ENCODE results near the gene TMEM144.

Gene TMEM144

GRCh38 chr4:158234671-158235070 is 24.4 kb downstream of the TMEM144 start:
- no peaks in the 10 kb centered on the region for H3K27me3 Mint-ChIP-seq
- H3K27ac Mint-ChIP-seq, result no peak overlapping the region
- H3K4me1 Mint-ChIP-seq (ENCODE audit: low read depth), result peaks cover 16% of the 10 kb centered on the region
- H3K36me3 Mint-ChIP-seq (ENCODE audit: low read depth), result peaks cover 72% of the 10 kb centered on the region
- intact Hi-C loops (cut with micrococcal nuclease), result no loop called here
- no peaks in the 10 kb centered on the region for H3K9me3 Mint-ChIP-seq
- no peak overlapping the region for H3K4me3 Mint-ChIP-seq

GRCh38 chr4:158236304-158237030 is 26.2 kb downstream of the TMEM144 start:
- Mint-ChIP-seq H3K27me3 (no peaks in the 10 kb centered on the region), H3K4me3 (no peak overlapping the region), H3K9me3 (no peaks in the 10 kb centered on the region), H3K36me3 (ENCODE audit: low read depth) (peaks cover 77% of the 10 kb centered on the region), H3K27ac (no peak overlapping the region), H3K4me1 (ENCODE audit: low read depth) (peaks cover 9% of the 10 kb centered on the region)
- intact Hi-C loops (cut with micrococcal nuclease), result no loop called here

GRCh38 chr4:158238575-158238974 is 28.3 kb downstream of the TMEM144 start:
- H3K4me3 Mint-ChIP-seq, result no peak overlapping the region
- H3K36me3 Mint-ChIP-seq (ENCODE audit: low read depth), result peaks cover 81% of the 10 kb centered on the region
- peaks cover 6% of the 10 kb centered on the region for H3K4me1 Mint-ChIP-seq (ENCODE audit: low read depth)
- no peak overlapping the region for H3K27ac Mint-ChIP-seq
- no peaks in the 10 kb centered on the region for H3K27me3 Mint-ChIP-seq
- intact Hi-C loops (cut with micrococcal nuclease), result no loop called here
- H3K9me3 Mint-ChIP-seq, result no peaks in the 10 kb centered on the region

GRCh38 chr4:158239196-158239595 is 28.9 kb downstream of the TMEM144 start:
- no peaks in the 10 kb centered on the region for H3K9me3 Mint-ChIP-seq
- no peak overlapping the region for H3K4me3 Mint-ChIP-seq
- peaks cover 79% of the 10 kb centered on the region for H3K36me3 Mint-ChIP-seq (ENCODE audit: low read depth)
- peaks cover 6% of the 10 kb centered on the region for H3K4me1 Mint-ChIP-seq (ENCODE audit: low read depth)
- intact Hi-C loops (cut with micrococcal nuclease), result no loop called here
- H3K27me3 Mint-ChIP-seq, result no peaks in the 10 kb centered on the region
- no peak overlapping the region for H3K27ac Mint-ChIP-seq

- Mint-ChIP-seq H3K4me3 (no peak overlapping the region), H3K27ac (no peak overlapping the region), H3K36me3 (ENCODE audit: low read depth) (peaks cover 75% of the 10 kb centered on the region), H3K9me3 (no peaks in the 10 kb centered on the region), H3K27me3 (no peaks in the 10 kb centered on the region), H3K4me1 (ENCODE audit: low read depth) (no peaks in the 10 kb centered on the region)
- intact Hi-C loops (cut with micrococcal nuclease), result no loop called here
These were observed 32.8 kb downstream of the TMEM144 start for GRCh38 chr4:158243071-158243470.

- Mint-ChIP-seq H3K27me3 (no peaks in the 10 kb centered on the region), H3K36me3 (ENCODE audit: low read depth) (peaks cover 15% of the 10 kb centered on the region), H3K4me1 (ENCODE audit: low read depth) (peaks cover 18% of the 10 kb centered on the region), H3K9me3 (no peaks in the 10 kb centered on the region), H3K4me3 (no peak overlapping the region), H3K27ac (peak overlapping the region; percentile 48)
- intact Hi-C loops (cut with micrococcal nuclease), result loop anchor here (5.0 kb wide), 1 partner anchor 38 kb away; the partner anchor contains the start of gene TMEM144
These were observed 40.0 kb downstream of the TMEM144 start for GRCh38 chr4:158250321-158250720.

GRCh38 chr4:158253350-158253980 is 43.2 kb downstream of the TMEM144 start:
- Mint-ChIP-seq H3K27ac (no peak overlapping the region), H3K27me3 (no peaks in the 10 kb centered on the region), H3K4me3 (no peak overlapping the region), H3K36me3 (ENCODE audit: low read depth) (peaks cover 9% of the 10 kb centered on the region), H3K4me1 (ENCODE audit: low read depth) (peaks cover 18% of the 10 kb centered on the region), H3K9me3 (no peaks in the 10 kb centered on the region)
- intact Hi-C loops (cut with micrococcal nuclease), result loop anchor here (2.0 to 5.0 kb wide), 2 partner anchors 41 to 371 kb away; partner anchors contain the start of gene TMEM144

GRCh38 chr4:158254292-158254691 is 44.0 kb downstream of the TMEM144 start:
- H3K27me3 Mint-ChIP-seq, result no peaks in the 10 kb centered on the region
- H3K9me3 Mint-ChIP-seq, result no peaks in the 10 kb centered on the region
- intact Hi-C loops (cut with micrococcal nuclease), result loop anchor here (5.0 kb wide), 1 partner anchor 42 kb away; the partner anchor contains the start of gene TMEM144
- no peak overlapping the region for H3K27ac Mint-ChIP-seq
- peaks cover 9% of the 10 kb centered on the region for H3K36me3 Mint-ChIP-seq (ENCODE audit: low read depth)
- no peak overlapping the region for H3K4me3 Mint-ChIP-seq
- peaks cover 18% of the 10 kb centered on the region for H3K4me1 Mint-ChIP-seq (ENCODE audit: low read depth)

GRCh38 chr4:158255727-158256324 is 45.5 kb downstream of the TMEM144 start:
- no peak overlapping the region for H3K4me3 Mint-ChIP-seq
- no peaks in the 10 kb centered on the region for H3K9me3 Mint-ChIP-seq
- H3K27ac Mint-ChIP-seq, result no peak overlapping the region
- H3K4me1 Mint-ChIP-seq (ENCODE audit: low read depth), result peaks cover 5% of the 10 kb centered on the region
- intact Hi-C loops (cut with micrococcal nuclease), result loop anchor here (1.0 kb wide), 2 partner anchors 63 to 264 kb away; no protein-coding TSS in a partner anchor
- H3K36me3 Mint-ChIP-seq (ENCODE audit: low read depth), result peaks cover 9% of the 10 kb centered on the region
- H3K27me3 Mint-ChIP-seq, result no peaks in the 10 kb centered on the region

- Mint-ChIP-seq H3K27me3 (no peaks in the 10 kb centered on the region), H3K4me1 (ENCODE audit: low read depth) (no peaks in the 10 kb centered on the region), H3K4me3 (no peak overlapping the region), H3K27ac (no peak overlapping the region), H3K9me3 (no peaks in the 10 kb centered on the region), H3K36me3 (ENCODE audit: low read depth) (no peaks in the 10 kb centered on the region)
- intact Hi-C loops (cut with micrococcal nuclease), result no loop called here
These were observed 49.8 kb downstream of the TMEM144 start for GRCh38 chr4:158259955-158260575.

GRCh38 chr4:158261480-158261879 is 51.2 kb downstream of the TMEM144 start:
- no peaks in the 10 kb centered on the region for H3K9me3 Mint-ChIP-seq
- intact Hi-C loops (cut with micrococcal nuclease), result no loop called here
- no peaks in the 10 kb centered on the region for H3K27me3 Mint-ChIP-seq
- H3K36me3 Mint-ChIP-seq (ENCODE audit: low read depth), result no peaks in the 10 kb centered on the region
- no peak overlapping the region for H3K4me3 Mint-ChIP-seq
- no peak overlapping the region for H3K27ac Mint-ChIP-seq
- no peaks in the 10 kb centered on the region for H3K4me1 Mint-ChIP-seq (ENCODE audit: low read depth)

- H3K27me3 Mint-ChIP-seq, result no peaks in the 10 kb centered on the region
- no peaks in the 10 kb centered on the region for H3K36me3 Mint-ChIP-seq (ENCODE audit: low read depth)
- no peak overlapping the region for H3K27ac Mint-ChIP-seq
- intact Hi-C loops (cut with micrococcal nuclease), result no loop called here
- H3K4me1 Mint-ChIP-seq (ENCODE audit: low read depth), result no peaks in the 10 kb centered on the region
- H3K4me3 Mint-ChIP-seq, result no peak overlapping the region
- no peaks in the 10 kb centered on the region for H3K9me3 Mint-ChIP-seq
These were observed 58.3 kb downstream of the TMEM144 start for GRCh38 chr4:158268553-158268952.

GRCh38 chr4:158274636-158275035 is 64.3 kb downstream of the TMEM144 start:
- H3K4me1 Mint-ChIP-seq (ENCODE audit: low read depth), result no peaks in the 10 kb centered on the region
- H3K27ac Mint-ChIP-seq, result no peak overlapping the region
- intact Hi-C loops (cut with micrococcal nuclease), result no loop called here
- H3K9me3 Mint-ChIP-seq, result no peaks in the 10 kb centered on the region
- no peaks in the 10 kb centered on the region for H3K27me3 Mint-ChIP-seq
- no peak overlapping the region for H3K4me3 Mint-ChIP-seq
- H3K36me3 Mint-ChIP-seq (ENCODE audit: low read depth), result no peaks in the 10 kb centered on the region

GRCh38 chr4:158277558-158277957 is 67.3 kb downstream of the TMEM144 start:
- no peaks in the 10 kb centered on the region for H3K36me3 Mint-ChIP-seq (ENCODE audit: low read depth)
- intact Hi-C loops (cut with micrococcal nuclease), result no loop called here
- H3K4me1 Mint-ChIP-seq (ENCODE audit: low read depth), result no peaks in the 10 kb centered on the region
- H3K27me3 Mint-ChIP-seq, result no peaks in the 10 kb centered on the region
- H3K4me3 Mint-ChIP-seq, result no peak overlapping the region
- no peak overlapping the region for H3K27ac Mint-ChIP-seq
- no peaks in the 10 kb centered on the region for H3K9me3 Mint-ChIP-seq

Measured in dendritic cell treated with granulocyte-macrophage colony-stimulating factor and Interleukin-4, amounts not matched to agents 40 ng/mL and 50 ng/mL, for 4 days (primary cell).